Measurements from ENCODE around the gene ERCC3. TPM values are rescaled to one million over a fixed set of nuclear protein-coding genes. Genes with fewer than 3 reads are reported as not detected.

Gene ERCC3
- total RNA-seq, 1 experiment from 2014 or later = 48.1 TPM

GRCh38 chr2:127320067-127320466 is 26.1 kb upstream of the ERCC3 start (continued):
- TF ChIP-seq ZSCAN18 (CRISPR knock-in tag; IDR thresholded peaks at IDR 0.05) (no peak), JUN (CRISPR knock-in tag; IDR thresholded peaks at IDR 0.05) (no peak)

- DNase-seq (ENCODE audit: low spot score) (no peak), ATAC-seq (no peak)
- Mint-ChIP-seq H3K4me1 (no peaks in the 10 kb centered on the region), H3K9me3 (no peaks in the 10 kb centered on the region), H3K27me3 (ENCODE audit: low read depth) (no peaks in the 10 kb centered on the region), H3K4me3 (no peak overlapping the region), H3K27ac (no peak overlapping the region), H3K36me3 (peaks cover 29% of the 10 kb centered on the region)
- ChIA-PET CTCF (no interaction called here), POLR2A (no interaction called here)
- TF ChIP-seq EMX1 (CRISPR knock-in tag; IDR thresholded peaks at IDR 0.05) (no peak), IRF1 (CRISPR knock-in tag; IDR thresholded peaks at IDR 0.05) (no peak)
Observed at GRCh38 chr2:127314193-127314988, 20.4 kb upstream of the ERCC3 start.

GRCh38 chr2:127313406-127313805 is 19.5 kb upstream of the ERCC3 start:
- no peaks in the 10 kb centered on the region for H3K9me3 Mint-ChIP-seq
- H3K4me1 Mint-ChIP-seq = no peaks in the 10 kb centered on the region
- H3K27me3 Mint-ChIP-seq (ENCODE audit: low read depth) = no peaks in the 10 kb centered on the region
- H3K36me3 Mint-ChIP-seq = peaks cover 26% of the 10 kb centered on the region
- TF ChIP-seq CBFB (CRISPR knock-in tag; IDR thresholded peaks at IDR 0.05; ENCODE audit: low read depth) (no peak), FOXJ3 (CRISPR knock-in tag; IDR thresholded peaks at IDR 0.05; ENCODE audit: borderline replicate concordance) (no peak), USF2 (CRISPR knock-in tag; IDR thresholded peaks at IDR 0.05) (no peak), FOXP4 (CRISPR knock-in tag; IDR thresholded peaks at IDR 0.05) (no peak), ETV6 (CRISPR knock-in tag; IDR thresholded peaks at IDR 0.05) (no peak), NFYB (CRISPR knock-in tag; conservative IDR thresholded peaks at IDR 0.05; ENCODE audit: low read depth) (no peak), ZNF281 (CRISPR knock-in tag; IDR thresholded peaks at IDR 0.05) (no peak), CDX4 (CRISPR knock-in tag; IDR thresholded peaks at IDR 0.05; ENCODE audit: borderline replicate concordance) (no peak), AFF4 (CRISPR knock-in tag; IDR thresholded peaks at IDR 0.05; ENCODE audit: borderline replicate concordance) (no peak), NFATC4 (CRISPR knock-in tag; IDR thresholded peaks at IDR 0.05) (no peak), CTCF (IDR thresholded peaks at IDR 0.05) (no peak), OVOL2 (CRISPR knock-in tag; IDR thresholded peaks at IDR 0.05; ENCODE audit: borderline replicate concordance) (no peak)
- POLR2A ChIA-PET = interaction anchor here (0.8 kb wide), 1 partner anchor 19 kb away, joined by 3 read pairs; the partner anchor contains the start of gene ERCC3
- no peak overlapping the region for H3K27ac Mint-ChIP-seq
- no peak for ATAC-seq
- CTCF ChIA-PET = no interaction called here
- H3K4me3 Mint-ChIP-seq = no peak overlapping the region
- DNase-seq (ENCODE audit: low spot score) = no peak
